ENCODE results near the gene PRR36. TPM values are rescaled to one million over a fixed set of nuclear protein-coding genes. Genes with fewer than 3 reads are reported as not detected.
A peak's percentile ranks its signal among the peaks of the same experiment; 100 is the strongest.

PRR36 gene
- total RNA-seq, 1 donor = not detected

DNA sequence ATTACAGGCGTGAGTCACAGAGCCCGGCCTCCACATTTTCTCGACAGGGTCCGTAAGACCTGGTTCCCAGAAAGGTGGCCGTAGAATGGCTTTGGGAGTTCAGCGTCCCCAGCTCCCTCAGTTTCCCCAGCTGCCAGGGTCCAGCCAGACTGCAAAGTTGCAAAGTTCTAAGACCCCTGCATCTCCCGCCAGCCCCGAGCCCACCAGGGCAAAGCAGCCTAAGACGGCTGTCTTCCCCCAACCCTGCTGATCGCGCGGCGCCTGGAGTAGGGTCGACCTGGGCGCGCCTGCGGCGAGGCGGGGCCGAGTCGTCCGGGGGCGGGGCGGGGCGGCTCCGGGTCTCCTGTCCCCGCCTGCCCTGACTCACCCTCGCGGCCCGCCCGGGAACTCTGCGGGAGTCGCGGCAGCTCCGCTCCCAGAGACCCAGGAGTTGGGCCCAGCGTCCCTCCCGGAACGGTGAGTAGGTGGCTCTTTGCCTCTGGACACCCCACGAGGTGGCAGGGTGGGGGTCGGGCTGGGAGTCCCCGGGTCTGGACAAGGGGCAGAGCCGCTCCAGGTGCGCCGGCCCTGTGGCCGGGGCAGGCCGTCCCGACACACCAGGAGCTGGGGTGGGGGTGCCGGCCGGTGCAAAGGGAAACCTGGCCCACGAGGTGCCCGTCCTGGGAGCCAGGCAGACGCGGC lies 14.1 kb upstream of the PRR36 start, which contains the start of gene LRRC8E:
Gene LRRC8E (plus strand): TSS at position 366 of the 681 bp plus-strand sequence. CDS start 7,094 bp downstream, outside the sequence.
- no peak for TF ChIP-seq CTCF (IDR thresholded peaks at IDR 0.05; ENCODE audit: insufficient read depth, low read depth, low read length)
- DNase-seq (ENCODE audit: low read depth) = peak; percentile 61
- H3K4me3 ChIP-seq (ENCODE audit: low read depth, low read length) = peak within 1 kb of the TSS; percentile 73

GRCh38 chr19:7887408-7888144 lies 13.4 kb upstream of the PRR36 start:
- DNase-seq (ENCODE audit: low read depth) = no peak
- no peak overlapping the region for H3K4me3 ChIP-seq (ENCODE audit: low read depth, low read length)
- TF ChIP-seq CTCF (IDR thresholded peaks at IDR 0.05; ENCODE audit: insufficient read depth, low read depth, low read length) = no peak

GRCh38 chr19:7885818-7886217 lies 11.6 kb upstream of the PRR36 start:
- TF ChIP-seq CTCF (IDR thresholded peaks at IDR 0.05; ENCODE audit: insufficient read depth, low read depth, low read length) = no peak
- no peak overlapping the region for H3K4me3 ChIP-seq (ENCODE audit: low read depth, low read length)
- no peak for DNase-seq (ENCODE audit: low read depth)

DNA sequence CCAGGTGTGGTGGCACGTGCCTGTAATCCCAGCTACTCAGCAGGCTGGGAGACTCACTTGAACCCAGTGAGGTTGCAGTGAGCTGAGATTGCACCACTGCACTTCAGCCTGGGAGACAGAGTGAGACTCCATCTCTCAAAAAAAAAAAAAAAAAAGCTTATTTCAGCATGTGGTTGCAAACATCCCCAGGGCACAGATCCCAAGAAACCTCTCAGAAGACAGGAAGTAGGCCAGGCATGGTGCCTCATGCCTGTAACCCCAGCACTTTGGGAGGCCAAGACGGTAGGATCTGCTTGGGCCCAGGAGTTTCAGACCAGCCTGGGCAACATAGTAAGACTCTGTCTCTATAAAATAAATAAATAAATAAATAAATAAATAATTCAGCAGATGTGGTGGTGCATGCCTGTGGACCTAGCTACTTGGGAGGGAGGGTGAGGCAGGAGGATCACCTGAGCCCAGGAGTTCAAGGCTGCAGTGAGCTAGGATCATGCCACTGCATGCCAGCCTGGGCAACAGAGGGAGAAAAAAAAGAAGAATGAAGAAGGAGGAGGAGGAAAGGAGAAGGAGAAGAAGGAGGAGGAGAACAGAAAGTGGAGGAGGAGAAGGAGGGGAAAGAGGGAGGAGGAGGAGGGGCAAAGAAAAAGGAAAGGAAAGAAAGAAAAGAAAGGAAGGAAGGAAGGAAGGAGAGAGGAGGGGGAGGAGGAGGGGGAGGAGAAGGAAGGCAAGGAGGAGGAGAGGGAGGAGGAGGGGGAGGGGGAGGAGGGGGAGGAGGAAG lies 9.8 kb upstream of the PRR36 start:
- no peak for TF ChIP-seq CTCF (IDR thresholded peaks at IDR 0.05; ENCODE audit: insufficient read depth, low read depth, low read length)
- H3K4me3 ChIP-seq (ENCODE audit: low read depth, low read length) = no peak overlapping the region
- DNase-seq (ENCODE audit: low read depth) = peak; percentile 40

DNA sequence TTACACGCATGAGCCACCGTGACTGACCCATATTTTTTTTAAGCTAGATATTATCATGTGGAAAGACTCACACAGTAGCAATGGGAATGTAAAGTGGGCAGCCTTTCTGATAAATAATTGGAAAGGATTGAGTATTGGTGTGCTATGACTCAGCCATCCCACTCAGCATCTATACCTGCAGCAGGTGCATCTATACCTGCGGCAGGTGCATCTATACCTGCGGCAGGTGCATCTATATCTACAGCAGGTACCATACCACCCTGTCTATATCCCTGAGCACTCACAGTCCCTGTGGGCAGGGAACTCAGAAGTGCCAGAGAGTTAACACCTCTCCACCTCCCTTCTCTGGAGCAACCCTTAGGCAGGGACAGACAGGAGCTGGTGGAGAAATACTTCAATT lies 8.9 kb upstream of the PRR36 start:
- H3K4me3 ChIP-seq (ENCODE audit: low read depth, low read length) = no peak overlapping the region
- TF ChIP-seq CTCF (IDR thresholded peaks at IDR 0.05; ENCODE audit: insufficient read depth, low read depth, low read length) = no peak
- DNase-seq (ENCODE audit: low read depth) = no peak

DNA sequence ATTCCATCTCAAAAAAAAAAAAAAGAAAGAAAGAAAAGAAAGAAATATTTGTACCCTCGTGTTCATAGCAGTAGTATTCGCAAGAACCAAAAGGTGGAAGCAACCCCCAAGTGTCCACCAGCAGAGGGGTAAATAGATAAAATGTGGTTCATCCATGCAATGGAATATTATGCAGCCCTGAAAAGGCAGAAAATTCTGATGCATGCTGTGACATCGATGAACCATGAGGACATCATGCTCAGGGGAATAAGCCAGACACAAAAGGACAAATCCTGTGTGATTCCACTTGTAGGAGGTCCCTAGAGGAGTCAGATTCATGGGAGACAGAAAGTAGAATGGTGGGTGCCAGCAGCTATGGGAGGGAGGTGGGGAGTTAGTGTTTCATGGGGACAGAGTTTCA lies 7.7 kb upstream of the PRR36 start:
- no peak for TF ChIP-seq CTCF (IDR thresholded peaks at IDR 0.05; ENCODE audit: insufficient read depth, low read depth, low read length)

More for the DNA sequence above, 7.7 kb upstream of the PRR36 start:
- DNase-seq (ENCODE audit: low read depth) = no peak
- H3K4me3 ChIP-seq (ENCODE audit: low read depth, low read length) = no peak overlapping the region
